Esophagus muscularis mucosa (tissue), 4 donors: ENCODE data around the gene AP5S1. TPM values are rescaled to one million over a fixed set of nuclear protein-coding genes. Genes with fewer than 3 reads are reported as not detected.

Source experiments
- DNase-seq: peaks from one replicate; pipeline ENCODE4 v3.0.0-alpha.2; 2017; ENCODE audit errors: extremely low spot score
- H3K27ac ChIP-seq, 4 donors: fragments of 200-600 bp; sonication (generic); replicated peaks in 1 of 4; 1 replicate in 3 of 4; 2 replicates in 1 of 4; pipeline ENCODE4 v1.5.1; 2016 to 2019; ENCODE audit warnings: mild to moderate bottlenecking in 1 of 4
- H3K27me3 ChIP-seq, 4 donors: fragments of 200-600 bp; sonication (generic); one replicate each; pipeline versions ENCODE4 v1.5.1 to v1.6.0; 2016 to 2019
- H3K36me3 ChIP-seq, 4 donors: fragments of 200-600 bp; sonication (generic); one replicate each; pipeline ENCODE4 v1.5.1; 2016 to 2019
- H3K4me1 ChIP-seq, 4 donors: fragments of 200-600 bp; sonication (generic); one replicate each; pipeline ENCODE4 v1.5.1; 2016 to 2019
- H3K4me3 ChIP-seq, 4 donors: fragments of 200-600 bp; sonication (generic); 1 replicate in 2 of 4; 2 replicates in 2 of 4; pipeline ENCODE4 v1.5.1; 2016 to 2019; ENCODE audit warnings: mild to moderate bottlenecking in 4 of 4, moderate library complexity in 1 of 4
- H3K9me3 ChIP-seq, 4 donors: fragments of 200-600 bp; sonication (generic); 1 replicate in 3 of 4; 2 replicates in 1 of 4; pipeline ENCODE4 v1.5.1; 2016 to 2019
- CTCF ChIP-seq, 3 experiments: fragments of 200-600 bp in 2 of 3; fragments of 450-650 bp in 1 of 3; sonication (generic) in 2 of 3; IDR thresholded peaks; one replicate each; pipeline ENCODE4 v1.5.1; 2017 to 2019; ENCODE audit warnings: antibody characterized with exemption in 3 of 3, mild to moderate bottlenecking in 2 of 3, moderate library complexity in 1 of 3
- EP300 ChIP-seq: sonication (generic); formaldehyde crosslinking; IDR thresholded peaks from one replicate; pipeline ENCODE4 v1.6.1; 2017; ENCODE audit warnings: antibody characterized with exemption
- POLR2A ChIP-seq: fragments of 450-650 bp; IDR thresholded peaks from one replicate; pipeline ENCODE4 v1.6.1; 2017; ENCODE audit warnings: antibody characterized with exemption, moderate library complexity, mild to moderate bottlenecking, low read depth
- POLR2AphosphoS5 ChIP-seq, 2 donors: sonication (generic); formaldehyde crosslinking; IDR thresholded peaks; one replicate each; pipeline ENCODE4 v1.6.1; 2017; ENCODE audit warnings: antibody characterized with exemption in 2 of 2
- WGBS: methylation state at CpG from one replicate; pipeline ENCODE4 v1.1.5; 2018; 5-methylcytosine and 5-hydroxymethylcytosine counted together
- intact Hi-C: fragments of 100-400 bp; cut with DNase I; formaldehyde crosslinking; loops from one replicate; pipeline ENCODE4 v1.15.1; 2023
- total RNA-seq, 4 donors: library from RNA; depleted of rRNA; stranded (reverse); fragments of >200 nt; gene quantifications; one replicate each; pipeline versions ENCODE4 v1.1.0 to v1.2.1, GENCODE V29; 2016

AP5S1 gene
- total RNA-seq, 4 donors from 2014 or later = 7.9 to 11.7 (median 11.2) TPM

GRCh38 chr20:3864518-3864917 lies 44.2 kb downstream of the AP5S1 start:
- DNase-seq = no peak
- Histone ChIP-seq H3K27ac (no peak overlapping the region), H3K4me3 (no peak overlapping the region), H3K27me3 (no peaks in the 10 kb centered on the region), H3K4me1 (no peaks in the 10 kb centered on the region), H3K9me3 (no peaks in the 10 kb centered on the region), H3K36me3 (peaks cover 66 to 99% (median 94%) of the 10 kb centered on the region in 4 donors)
- 93% methylated on average over 3 of the region's 5 CpGs for WGBS
- intact Hi-C loops = no loop called here
- no peak for TF ChIP-seq EP300
- TF ChIP-seq POLR2AphosphoS5 (IDR thresholded peaks at IDR 0.05) = peak in 1 of 2 donors; percentile 9
- no peak for TF ChIP-seq POLR2A
- TF ChIP-seq CTCF (IDR thresholded peaks at IDR 0.05) = no peak

- peaks cover 0 to 5% (median 0%) of the 10 kb centered on the region in 4 donors for H3K4me1 ChIP-seq
- no peak overlapping the region for H3K4me3 ChIP-seq
- H3K27ac ChIP-seq = no peak overlapping the region
- peaks cover 61 to 99% (median 93%) of the 10 kb centered on the region in 4 donors for H3K36me3 ChIP-seq
- no peaks in the 10 kb centered on the region for H3K27me3 ChIP-seq
- no peak for DNase-seq
- 80% methylated on average over 8 of the region's 14 CpGs for WGBS
- H3K9me3 ChIP-seq = no peaks in the 10 kb centered on the region
- TF ChIP-seq CTCF (IDR thresholded peaks at IDR 0.05) = no peak
- intact Hi-C loops = no loop called here
Measured at GRCh38 chr20:3865152-3865886, 45.0 kb downstream of the AP5S1 start.

GRCh38 chr20:3865887-3866407 lies 45.6 kb downstream of the AP5S1 start:
- Histone ChIP-seq H3K36me3 (peaks cover 57 to 95% (median 89%) of the 10 kb centered on the region in 4 donors), H3K9me3 (no peaks in the 10 kb centered on the region), H3K27me3 (no peaks in the 10 kb centered on the region), H3K4me1 (peaks cover 0 to 5% (median 2%) of the 10 kb centered on the region in 4 donors), H3K4me3 (no peak overlapping the region), H3K27ac (no peak overlapping the region)
- 94% methylated on average over 11 of the region's 14 CpGs for WGBS
- no peak for TF ChIP-seq POLR2A
- no peak for TF ChIP-seq POLR2AphosphoS5 (IDR thresholded peaks at IDR 0.05)
- TF ChIP-seq CTCF (IDR thresholded peaks at IDR 0.05) = no peak
- no peak for TF ChIP-seq EP300
- intact Hi-C loops = no loop called here
- no peak for DNase-seq

GRCh38 chr20:3866464-3866863 lies 46.1 kb downstream of the AP5S1 start:
- TF ChIP-seq CTCF (IDR thresholded peaks at IDR 0.05) = no peak
- Histone ChIP-seq H3K36me3 (peaks cover 52 to 95% (median 89%) of the 10 kb centered on the region in 4 donors), H3K4me3 (no peak overlapping the region), H3K27ac (no peak overlapping the region), H3K4me1 (peaks cover 0 to 8% (median 6%) of the 10 kb centered on the region in 4 donors), H3K9me3 (no peaks in the 10 kb centered on the region), H3K27me3 (no peaks in the 10 kb centered on the region)
- DNase-seq = no peak
- intact Hi-C loops = no loop called here
- 100% methylated on average over 2 of the region's 3 CpGs for WGBS

- no peak overlapping the region for H3K27ac ChIP-seq
- H3K9me3 ChIP-seq = no peaks in the 10 kb centered on the region
- H3K36me3 ChIP-seq = peaks cover 41 to 94% (median 84%) of the 10 kb centered on the region in 4 donors
- no peak overlapping the region for H3K4me3 ChIP-seq
- WGBS = 71% methylated on average over 2 of the region's 2 CpGs
- intact Hi-C loops = no loop called here
- no peak for DNase-seq
- no peaks in the 10 kb centered on the region for H3K27me3 ChIP-seq
- H3K4me1 ChIP-seq = peaks cover 0 to 17% (median 10%) of the 10 kb centered on the region in 4 donors
- TF ChIP-seq CTCF (IDR thresholded peaks at IDR 0.05) (no peak), EP300 (no peak), POLR2AphosphoS5 (IDR thresholded peaks at IDR 0.05) (no peak), POLR2A (no peak)
Measured at GRCh38 chr20:3867802-3868201, 47.5 kb downstream of the AP5S1 start.
